GM23338 (cell line): ENCODE data around the gene SPATA2L. TPM values are rescaled to one million over a fixed set of nuclear protein-coding genes. Genes with fewer than 3 reads are reported as not detected.

Source experiments
- ATAC-seq: fragments of 200-7000 bp; cut with Tn5 transposase; 3 replicates; pipeline ENCODE4 v1.9.1; 2020
- DNase-seq: peaks from one replicate; pipeline ENCODE4 v3.0.0-alpha.2; 2015; ENCODE audit warnings: low spot score
- H2AFZ ChIP-seq: fragments of 200-600 bp; sonication (generic); 2 replicates; pipeline ENCODE4 v1.8.0; 2016; ENCODE audit warnings: antibody characterized with exemption, mild to moderate bottlenecking, moderate library complexity
- H3F3A ChIP-seq: fragments of 200-600 bp; sonication (generic); replicated peaks from 2 replicates; pipeline ENCODE4 v1.8.0; 2017; ENCODE audit warnings: antibody characterized with exemption, mixed run types, low read depth
- H3K27ac ChIP-seq: fragments of 200-600 bp; sonication (generic); 2 replicates; pipeline ENCODE4 v1.6.1; 2016; ENCODE audit warnings: low read depth
- H3K27me3 ChIP-seq: fragments of 200-600 bp; sonication (generic); 2 replicates; pipeline ENCODE4 v1.8.0; 2016; ENCODE audit warnings: mild to moderate bottlenecking, mixed run types, moderate library complexity; ENCODE audit not compliant: insufficient read depth
- H3K36me3 ChIP-seq: fragments of 200-600 bp; sonication (generic); 2 replicates; pipeline ENCODE4 v1.8.0; 2016; ENCODE audit warnings: mild to moderate bottlenecking; ENCODE audit not compliant: insufficient read depth
- H3K4me1 ChIP-seq: fragments of 200-600 bp; sonication (generic); 2 replicates; pipeline ENCODE4 v1.8.0; 2016; ENCODE audit warnings: mild to moderate bottlenecking, moderate library complexity; ENCODE audit not compliant: insufficient read depth
- H3K4me2 ChIP-seq: fragments of 200-600 bp; sonication (generic); 2 replicates; pipeline ENCODE4 v1.7.1; 2017; ENCODE audit warnings: mixed run types
- H3K4me3 ChIP-seq: fragments of 200-600 bp; sonication (generic); 2 replicates; pipeline ENCODE4 v1.6.1; 2016; ENCODE audit warnings: mixed run types
- H3K79me2 ChIP-seq: fragments of 200-600 bp; sonication (generic); replicated peaks from 2 replicates; pipeline ENCODE4 v1.8.0; 2017; ENCODE audit warnings: mild to moderate bottlenecking; ENCODE audit not compliant: insufficient read depth
- H3K9me2 ChIP-seq: fragments of 200-600 bp; sonication (generic); 2 replicates; pipeline ENCODE4 v1.8.0; 2017; ENCODE audit not compliant: insufficient read depth
- H4K20me1 ChIP-seq: fragments of 200-600 bp; sonication (generic); replicated peaks from 2 replicates; pipeline ENCODE4 v1.8.0; 2017; ENCODE audit warnings: mild to moderate bottlenecking; ENCODE audit not compliant: insufficient read depth
- H3K27ac Mint-ChIP-seq: 2 replicates; pipeline ENCODE4 v1.8.0; 2020; ENCODE audit warnings: inconsistent platforms, mild to moderate bottlenecking, moderate library complexity, mixed read lengths
- H3K27me3 Mint-ChIP-seq: 3 replicates; pipeline ENCODE4 v1.8.0; 2022; ENCODE audit warnings: low read depth, mild to moderate bottlenecking, moderate library complexity, mixed read lengths, inconsistent platforms; ENCODE audit not compliant: insufficient read depth, poor library complexity
- H3K36me3 Mint-ChIP-seq: 3 replicates; pipeline ENCODE4 v1.8.0; 2021; ENCODE audit warnings: low read depth, mild to moderate bottlenecking, inconsistent platforms, moderate library complexity, mixed read lengths
- H3K4me1 Mint-ChIP-seq: 3 replicates; pipeline ENCODE4 v1.8.0; 2020; ENCODE audit warnings: mild to moderate bottlenecking, inconsistent platforms, mixed read lengths
- H3K4me3 Mint-ChIP-seq: 3 replicates; pipeline ENCODE4 v1.8.0; 2021; ENCODE audit warnings: moderate library complexity, mild to moderate bottlenecking, inconsistent platforms, mixed read lengths
- H3K9me3 Mint-ChIP-seq: 3 replicates; pipeline ENCODE4 v1.8.0; 2020; ENCODE audit warnings: moderate library complexity, mild to moderate bottlenecking, inconsistent platforms, mixed read lengths
- CREB1 ChIP-seq: fragments of 250-450 bp; sonication (Bioruptor Pico); IDR thresholded peaks from 2 replicates; pipeline ENCODE4 v1.5.0; 2020; ENCODE audit warnings: low read depth, mild to moderate bottlenecking, moderate library complexity
- EZH2 ChIP-seq: fragments of 200-600 bp; sonication (generic); IDR thresholded peaks from one replicate; pipeline ENCODE4 v1.8.0; 2017; ENCODE audit warnings: antibody characterized with exemption, mild to moderate bottlenecking, low read depth; ENCODE audit not compliant: unreplicated experiment
- EZH2phosphoT487 ChIP-seq: fragments of 200-600 bp; sonication (generic); IDR thresholded peaks from one replicate; pipeline ENCODE4 v1.8.1; 2018; ENCODE audit warnings: antibody characterized with exemption; ENCODE audit not compliant: unreplicated experiment
- JUNB ChIP-seq: IDR thresholded peaks from one replicate; pipeline ENCODE4 v1.6.1; 2016; ENCODE audit warnings: antibody characterized with exemption; ENCODE audit not compliant: unreplicated experiment
- NANOG ChIP-seq: IDR thresholded peaks from 2 replicates; pipeline ENCODE4 v1.6.1; 2016; ENCODE audit warnings: antibody characterized with exemption, borderline replicate concordance
- POLR2AphosphoS5 ChIP-seq: IDR thresholded peaks from 2 replicates; pipeline ENCODE4 v1.6.1; 2016; ENCODE audit warnings: antibody characterized with exemption, low read depth
- STAT1 ChIP-seq: IDR thresholded peaks from one replicate; pipeline ENCODE4 v1.6.1; 2016; ENCODE audit warnings: antibody characterized with exemption; ENCODE audit not compliant: unreplicated experiment
- ZNF114 ChIP-seq: fragments of 250-450 bp; sonication (Bioruptor Pico); IDR thresholded peaks from 2 replicates; pipeline ENCODE4 v1.5.0; 2020; ENCODE audit warnings: mild to moderate bottlenecking, moderate library complexity
- ZNF331 ChIP-seq: fragments of 250-450 bp; sonication (Bioruptor Pico); IDR thresholded peaks from 2 replicates; pipeline ENCODE4 v1.5.0; 2020; ENCODE audit warnings: low read depth, mild to moderate bottlenecking, moderate library complexity
- polyA plus RNA-seq: library from polyadenylated mRNA; unstranded; fragments of >200 nt; fragmentation: Nextera tagmentation; extraction: Ambion mirVana; gene quantifications from 2 replicates; pipeline ENCODE4 v1.2.1, GENCODE V29; 2016
- total RNA-seq: library from RNA; depleted of rRNA; stranded (reverse); fragments of >200 nt; shearing (Covaris generic); gene quantifications from 2 replicates; pipeline ENCODE4 v1.2.3, GENCODE V29; 2014
- TF ChIP-seq, protein P1 (sequence below): IDR thresholded peaks from 2 replicates; pipeline ENCODE4 v1.6.1; 2016; ENCODE audit warnings: antibody characterized with exemption
- TF ChIP-seq, protein P2 (sequence below): fragments of 250-450 bp; sonication (Bioruptor Pico); IDR thresholded peaks from 2 replicates; pipeline ENCODE4 v1.5.0; 2020; ENCODE audit warnings: mild to moderate bottlenecking, moderate library complexity

SPATA2L gene
- total and polyA plus RNA-seq, 2 experiments from 2014 or later, result 6.9 to 26.2 TPM

DNA sequence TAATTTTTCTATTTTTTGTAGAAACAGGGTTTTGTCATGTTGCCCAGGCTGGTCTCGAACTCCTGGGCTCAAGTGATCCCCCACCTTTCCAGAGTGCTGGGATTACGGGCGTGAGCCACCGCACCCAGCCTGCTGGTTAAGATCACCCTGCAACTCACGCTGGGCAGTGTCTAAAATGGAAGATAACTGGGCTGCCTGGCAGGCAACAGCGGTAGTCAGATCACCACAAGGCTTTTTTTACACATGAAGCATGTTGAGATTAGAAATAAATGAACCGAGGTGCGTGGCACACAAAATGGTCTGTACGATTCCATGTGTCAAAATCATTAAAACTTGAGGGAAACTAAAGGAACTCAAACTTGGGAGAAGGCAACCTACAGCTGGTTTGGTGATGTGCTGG, 46.6 kb upstream of the SPATA2L start:
- Mint-ChIP-seq H3K9me3 (no peaks in the 10 kb centered on the region), H3K27ac (no peak overlapping the region), H3K27me3 (peaks cover 5% of the 10 kb centered on the region), H3K4me1 (no peaks in the 10 kb centered on the region), H3K36me3 (peaks cover 74% of the 10 kb centered on the region), H3K4me3 (no peak overlapping the region)
- Histone ChIP-seq H3K4me3 (no peak overlapping the region), H2AFZ (no peak overlapping the region), H3K4me1 (no peaks in the 10 kb centered on the region), H3F3A (0 out of 2 replicates have a peak, but pooled peaks cover 5% of the 10 kb centered on the region), H3K9me2 (no peaks in the 10 kb centered on the region), H3K27ac (no peak overlapping the region), H3K27me3 (no peaks in the 10 kb centered on the region), H3K4me2 (no peak overlapping the region), H3K36me3 (peaks cover 48% of the 10 kb centered on the region), H3K79me2 (no peaks in the 10 kb centered on the region), H4K20me1 (no peaks in the 10 kb centered on the region; the same call in 1 of the 2 replicates)
- DNase-seq, result no peak
- ATAC-seq, result no peak
- TF ChIP-seq EZH2phosphoT487 (no peak), POLR2AphosphoS5 (no peak), STAT1 (no peak), ZNF114 (no peak), CREB1 (CRISPR knock-in tag) (no peak), NANOG (no peak), ZNF331 (CRISPR knock-in tag) (no peak)
- TF ChIP-seq, protein P1, sequence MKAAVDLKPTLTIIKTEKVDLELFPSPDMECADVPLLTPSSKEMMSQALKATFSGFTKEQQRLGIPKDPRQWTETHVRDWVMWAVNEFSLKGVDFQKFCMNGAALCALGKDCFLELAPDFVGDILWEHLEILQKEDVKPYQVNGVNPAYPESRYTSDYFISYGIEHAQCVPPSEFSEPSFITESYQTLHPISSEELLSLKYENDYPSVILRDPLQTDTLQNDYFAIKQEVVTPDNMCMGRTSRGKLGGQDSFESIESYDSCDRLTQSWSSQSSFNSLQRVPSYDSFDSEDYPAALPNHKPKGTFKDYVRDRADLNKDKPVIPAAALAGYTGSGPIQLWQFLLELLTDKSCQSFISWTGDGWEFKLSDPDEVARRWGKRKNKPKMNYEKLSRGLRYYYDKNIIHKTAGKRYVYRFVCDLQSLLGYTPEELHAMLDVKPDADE, result no peak

DNA sequence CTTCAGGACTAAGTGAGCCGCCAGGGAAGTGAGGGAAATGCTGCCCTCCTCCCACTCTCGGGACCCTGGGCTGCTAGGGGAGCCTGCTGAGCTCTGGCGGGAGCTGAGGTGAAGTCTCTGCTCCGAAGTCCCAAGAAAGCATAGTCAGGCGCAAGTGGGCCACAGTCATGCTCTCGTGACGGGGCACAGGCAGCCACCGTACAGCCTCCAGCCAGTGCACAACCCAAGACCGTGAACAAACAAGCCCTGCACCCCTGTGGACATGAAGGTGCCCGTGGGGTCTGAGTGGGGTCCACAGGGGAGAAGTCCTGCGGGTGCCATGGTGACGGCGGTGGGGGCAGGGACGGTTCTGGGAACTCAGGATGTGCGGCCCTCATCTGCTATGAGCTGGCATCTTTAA, 44.5 kb upstream of the SPATA2L start:
- H3K4me2 ChIP-seq, result no peak overlapping the region
- 0 out of 2 replicates have a peak, but pooled peaks cover 4% of the 10 kb centered on the region for H4K20me1 ChIP-seq
- H3K4me3 Mint-ChIP-seq, result no peak overlapping the region
- H3K9me3 Mint-ChIP-seq, result no peaks in the 10 kb centered on the region
- H3K4me1 Mint-ChIP-seq, result no peaks in the 10 kb centered on the region
- DNase-seq (no peak), ATAC-seq (no peak)
- no peaks in the 10 kb centered on the region; the same call in 1 of the 2 replicates for H3F3A ChIP-seq
- no peak overlapping the region for H2AFZ ChIP-seq
- no peak overlapping the region for H3K27ac ChIP-seq
- H3K9me2 ChIP-seq, result no peaks in the 10 kb centered on the region
- no peak overlapping the region for H3K4me3 ChIP-seq
- no peaks in the 10 kb centered on the region for H3K4me1 ChIP-seq
- H3K27me3 ChIP-seq, result no peaks in the 10 kb centered on the region
- H3K36me3 Mint-ChIP-seq, result peaks cover 75% of the 10 kb centered on the region
- no peak overlapping the region for H3K27ac Mint-ChIP-seq
- H3K27me3 Mint-ChIP-seq, result peaks cover 5% of the 10 kb centered on the region
- no peaks in the 10 kb centered on the region for H3K79me2 ChIP-seq
- H3K36me3 ChIP-seq, result peaks cover 41% of the 10 kb centered on the region
- TF ChIP-seq CREB1 (CRISPR knock-in tag) (no peak), EZH2 (no peak), STAT1 (no peak), JUNB (no peak)
- TF ChIP-seq, protein P1, result no peak
- TF ChIP-seq, protein P2, sequence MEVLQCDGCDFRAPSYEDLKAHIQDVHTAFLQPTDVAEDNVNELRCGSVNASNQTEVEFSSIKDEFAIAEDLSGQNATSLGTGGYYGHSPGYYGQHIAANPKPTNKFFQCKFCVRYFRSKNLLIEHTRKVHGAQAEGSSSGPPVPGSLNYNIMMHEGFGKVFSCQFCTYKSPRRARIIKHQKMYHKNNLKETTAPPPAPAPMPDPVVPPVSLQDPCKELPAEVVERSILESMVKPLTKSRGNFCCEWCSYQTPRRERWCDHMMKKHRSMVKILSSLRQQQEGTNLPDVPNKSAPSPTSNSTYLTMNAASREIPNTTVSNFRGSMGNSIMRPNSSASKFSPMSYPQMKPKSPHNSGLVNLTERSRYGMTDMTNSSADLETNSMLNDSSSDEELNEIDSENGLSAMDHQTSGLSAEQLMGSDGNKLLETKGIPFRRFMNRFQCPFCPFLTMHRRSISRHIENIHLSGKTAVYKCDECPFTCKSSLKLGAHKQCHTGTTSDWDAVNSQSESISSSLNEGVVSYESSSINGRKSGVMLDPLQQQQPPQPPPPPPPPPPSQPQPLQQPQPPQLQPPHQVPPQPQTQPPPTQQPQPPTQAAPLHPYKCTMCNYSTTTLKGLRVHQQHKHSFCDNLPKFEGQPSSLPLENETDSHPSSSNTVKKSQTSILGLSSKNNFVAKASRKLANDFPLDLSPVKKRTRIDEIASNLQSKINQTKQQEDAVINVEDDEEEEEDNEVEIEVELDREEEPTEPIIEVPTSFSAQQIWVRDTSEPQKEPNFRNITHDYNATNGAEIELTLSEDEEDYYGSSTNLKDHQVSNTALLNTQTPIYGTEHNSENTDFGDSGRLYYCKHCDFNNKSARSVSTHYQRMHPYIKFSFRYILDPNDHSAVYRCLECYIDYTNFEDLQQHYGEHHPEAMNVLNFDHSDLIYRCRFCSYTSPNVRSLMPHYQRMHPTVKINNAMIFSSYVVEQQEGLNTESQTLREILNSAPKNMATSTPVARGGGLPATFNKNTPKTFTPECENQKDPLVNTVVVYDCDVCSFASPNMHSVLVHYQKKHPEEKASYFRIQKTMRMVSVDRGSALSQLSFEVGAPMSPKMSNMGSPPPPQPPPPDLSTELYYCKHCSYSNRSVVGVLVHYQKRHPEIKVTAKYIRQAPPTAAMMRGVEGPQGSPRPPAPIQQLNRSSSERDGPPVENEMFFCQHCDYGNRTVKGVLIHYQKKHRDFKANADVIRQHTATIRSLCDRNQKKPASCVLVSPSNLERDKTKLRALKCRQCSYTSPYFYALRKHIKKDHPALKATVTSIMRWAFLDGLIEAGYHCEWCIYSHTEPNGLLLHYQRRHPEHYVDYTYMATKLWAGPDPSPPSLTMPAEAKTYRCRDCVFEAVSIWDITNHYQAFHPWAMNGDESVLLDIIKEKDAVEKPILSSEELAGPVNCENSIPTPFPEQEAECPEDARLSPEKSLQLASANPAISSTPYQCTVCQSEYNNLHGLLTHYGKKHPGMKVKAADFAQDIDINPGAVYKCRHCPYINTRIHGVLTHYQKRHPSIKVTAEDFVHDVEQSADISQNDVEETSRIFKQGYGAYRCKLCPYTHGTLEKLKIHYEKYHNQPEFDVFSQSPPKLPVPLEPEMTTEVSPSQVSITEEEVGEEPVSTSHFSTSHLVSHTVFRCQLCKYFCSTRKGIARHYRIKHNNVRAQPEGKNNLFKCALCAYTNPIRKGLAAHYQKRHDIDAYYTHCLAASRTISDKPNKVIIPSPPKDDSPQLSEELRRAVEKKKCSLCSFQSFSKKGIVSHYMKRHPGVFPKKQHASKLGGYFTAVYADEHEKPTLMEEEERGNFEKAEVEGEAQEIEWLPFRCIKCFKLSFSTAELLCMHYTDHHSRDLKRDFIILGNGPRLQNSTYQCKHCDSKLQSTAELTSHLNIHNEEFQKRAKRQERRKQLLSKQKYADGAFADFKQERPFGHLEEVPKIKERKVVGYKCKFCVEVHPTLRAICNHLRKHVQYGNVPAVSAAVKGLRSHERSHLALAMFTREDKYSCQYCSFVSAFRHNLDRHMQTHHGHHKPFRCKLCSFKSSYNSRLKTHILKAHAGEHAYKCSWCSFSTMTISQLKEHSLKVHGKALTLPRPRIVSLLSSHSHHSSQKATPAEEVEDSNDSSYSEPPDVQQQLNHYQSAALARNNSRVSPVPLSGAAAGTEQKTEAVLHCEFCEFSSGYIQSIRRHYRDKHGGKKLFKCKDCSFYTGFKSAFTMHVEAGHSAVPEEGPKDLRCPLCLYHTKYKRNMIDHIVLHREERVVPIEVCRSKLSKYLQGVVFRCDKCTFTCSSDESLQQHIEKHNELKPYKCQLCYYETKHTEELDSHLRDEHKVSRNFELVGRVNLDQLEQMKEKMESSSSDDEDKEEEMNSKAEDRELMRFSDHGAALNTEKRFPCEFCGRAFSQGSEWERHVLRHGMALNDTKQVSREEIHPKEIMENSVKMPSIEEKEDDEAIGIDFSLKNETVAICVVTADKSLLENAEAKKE (CRISPR knock-in tag), result no peak
